HUES48 (cell line): ENCODE measurements around the gene MLIP.

Experiments used
- H3K27ac ChIP-seq: one replicate; pipeline ENCODE4 v1.7.0; 2013; ENCODE audit warnings: low read depth, low read length, inconsistent platforms
- H3K27me3 ChIP-seq: 2 replicates; pipeline ENCODE4 v1.6.1; 2013; ENCODE audit warnings: mild to moderate bottlenecking, low read length; ENCODE audit not compliant: control insufficient read depth, insufficient read depth
- H3K36me3 ChIP-seq: 2 replicates; pipeline ENCODE4 v1.6.1; 2013; ENCODE audit warnings: low read length; ENCODE audit not compliant: control insufficient read depth, insufficient read depth
- H3K4me1 ChIP-seq: 2 replicates; pipeline ENCODE4 v1.6.1; 2013; ENCODE audit warnings: mild to moderate bottlenecking, low read length; ENCODE audit not compliant: control insufficient read depth, insufficient read depth
- H3K4me3 ChIP-seq: 2 replicates; pipeline ENCODE4 v1.5.1; 2013; ENCODE audit warnings: mild to moderate bottlenecking, low read depth, low read length
- H3K9ac ChIP-seq: 2 replicates; pipeline ENCODE4 v1.6.1; 2013; ENCODE audit warnings: mild to moderate bottlenecking, low read depth, low read length, moderate library complexity
- H3K9me3 ChIP-seq: 2 replicates; pipeline ENCODE4 v1.6.1; 2013; ENCODE audit warnings: low read length; ENCODE audit not compliant: control insufficient read depth, insufficient read depth

MLIP gene

GRCh38 chr6:54111341-54112045 is at the start of gene MLIP:
Gene MLIP, plus strand, starts transcription at chr6:54111443. Its CDS starts 37 bp downstream, at chr6:54111480.
- Histone ChIP-seq H3K4me1 (peaks cover 9% of the 10 kb centered on the region), H3K9ac (no peak within 1 kb of the TSS), H3K4me3 (no peak within 1 kb of the TSS), H3K36me3 (no peaks in the 10 kb centered on the region), H3K9me3 (no peaks in the 10 kb centered on the region), H3K27me3 (no peaks in the 10 kb centered on the region), H3K27ac (no peak within 1 kb of the TSS)

GRCh38 chr6:54063228-54063539 is 48.1 kb upstream of the MLIP start:
- no peak overlapping the region for H3K9ac ChIP-seq
- H3K27me3 ChIP-seq = no peaks in the 10 kb centered on the region
- no peaks in the 10 kb centered on the region for H3K9me3 ChIP-seq
- no peak overlapping the region for H3K27ac ChIP-seq
- no peaks in the 10 kb centered on the region for H3K36me3 ChIP-seq
- no peaks in the 10 kb centered on the region for H3K4me1 ChIP-seq
- no peak overlapping the region for H3K4me3 ChIP-seq

- Histone ChIP-seq H3K4me1 (peaks cover 14% of the 10 kb centered on the region), H3K9ac (no peak overlapping the region), H3K4me3 (no peak overlapping the region), H3K9me3 (no peaks in the 10 kb centered on the region), H3K27me3 (no peaks in the 10 kb centered on the region), H3K27ac (no peak overlapping the region), H3K36me3 (no peaks in the 10 kb centered on the region)
These were observed 42.5 kb upstream of the MLIP start for GRCh38 chr6:54068694-54069093.

- no peaks in the 10 kb centered on the region for H3K27me3 ChIP-seq
- no peak overlapping the region for H3K9ac ChIP-seq
- no peaks in the 10 kb centered on the region for H3K36me3 ChIP-seq
- peaks cover 24% of the 10 kb centered on the region for H3K4me1 ChIP-seq
- no peaks in the 10 kb centered on the region for H3K9me3 ChIP-seq
- no peak overlapping the region for H3K4me3 ChIP-seq
- H3K27ac ChIP-seq = no peak overlapping the region
These were observed 41.2 kb upstream of the MLIP start for GRCh38 chr6:54070025-54070424.

GRCh38 chr6:54071821-54072340 is 39.4 kb upstream of the MLIP start:
- Histone ChIP-seq H3K4me3 (no peak overlapping the region), H3K4me1 (peaks cover 28% of the 10 kb centered on the region), H3K27me3 (no peaks in the 10 kb centered on the region), H3K36me3 (no peaks in the 10 kb centered on the region), H3K9ac (no peak overlapping the region), H3K27ac (no peak overlapping the region), H3K9me3 (no peaks in the 10 kb centered on the region)

GRCh38 chr6:54072635-54073313 is 38.5 kb upstream of the MLIP start:
- Histone ChIP-seq H3K9me3 (no peaks in the 10 kb centered on the region), H3K36me3 (no peaks in the 10 kb centered on the region), H3K4me1 (peaks cover 36% of the 10 kb centered on the region), H3K9ac (no peak overlapping the region), H3K4me3 (no peak overlapping the region), H3K27me3 (no peaks in the 10 kb centered on the region), H3K27ac (peak overlapping the region; percentile 6)

GRCh38 chr6:54073487-54073886 is 37.8 kb upstream of the MLIP start:
- H3K4me3 ChIP-seq = no peak overlapping the region
- H3K9me3 ChIP-seq = no peaks in the 10 kb centered on the region
- H3K36me3 ChIP-seq = no peaks in the 10 kb centered on the region
- no peak overlapping the region for H3K9ac ChIP-seq
- no peaks in the 10 kb centered on the region for H3K27me3 ChIP-seq
- peaks cover 36% of the 10 kb centered on the region for H3K4me1 ChIP-seq
- no peak overlapping the region for H3K27ac ChIP-seq

GRCh38 chr6:54074109-54074508 is 37.1 kb upstream of the MLIP start:
- peaks cover 36% of the 10 kb centered on the region for H3K4me1 ChIP-seq
- no peaks in the 10 kb centered on the region for H3K27me3 ChIP-seq
- peak overlapping the region; percentile 65 for H3K27ac ChIP-seq

GRCh38 chr6:54074578-54075195 is 36.6 kb upstream of the MLIP start:
- peaks cover 36% of the 10 kb centered on the region for H3K4me1 ChIP-seq
- no peaks in the 10 kb centered on the region for H3K27me3 ChIP-seq
- no peaks in the 10 kb centered on the region for H3K9me3 ChIP-seq
- H3K4me3 ChIP-seq = no peak overlapping the region
- no peaks in the 10 kb centered on the region for H3K36me3 ChIP-seq
- peak overlapping the region; percentile 65 for H3K27ac ChIP-seq
- 0 out of 2 replicates have a peak overlapping the region, but pooled peaks have one; percentile 15 for H3K9ac ChIP-seq

More at GRCh38 chr6:54074109-54074508, 37.1 kb upstream of the MLIP start:
- H3K36me3 ChIP-seq = no peaks in the 10 kb centered on the region
- no peak overlapping the region for H3K4me3 ChIP-seq
- H3K9me3 ChIP-seq = no peaks in the 10 kb centered on the region
- H3K9ac ChIP-seq = 0 out of 2 replicates have a peak overlapping the region, but pooled peaks have one; percentile 15

GRCh38 chr6:54076159-54076789 is 35.0 kb upstream of the MLIP start:
- H3K9me3 ChIP-seq = no peaks in the 10 kb centered on the region
- H3K9ac ChIP-seq = no peak overlapping the region
- peaks cover 36% of the 10 kb centered on the region for H3K4me1 ChIP-seq
- H3K27ac ChIP-seq = no peak overlapping the region
- H3K4me3 ChIP-seq = no peak overlapping the region
- H3K27me3 ChIP-seq = no peaks in the 10 kb centered on the region
- no peaks in the 10 kb centered on the region for H3K36me3 ChIP-seq
